Fibroblast of skin of abdomen (primary cell): Measurements from ENCODE around the gene ADGRG3.

ENCODE experiments used
- DNase-seq: peaks from one replicate; pipeline ENCODE4 v3.0.0-alpha.2; 2013

The ADGRG3 gene

GRCh38 chr16:57646388-57647039 lies 21.6 kb upstream of the ADGRG3 start:
- no peak for DNase-seq

GRCh38 chr16:57647136-57647875 lies 20.8 kb upstream of the ADGRG3 start:
- no peak for DNase-seq

GRCh38 chr16:57648125-57648524 lies 20.0 kb upstream of the ADGRG3 start:
- DNase-seq = no peak

GRCh38 chr16:57648581-57649442 lies 19.3 kb upstream of the ADGRG3 start:
- DNase-seq = peak; percentile 63

GRCh38 chr16:57649443-57649751 lies 18.7 kb upstream of the ADGRG3 start:
- DNase-seq = no peak

- no peak for DNase-seq
These were observed 18.3 kb upstream of the ADGRG3 start for GRCh38 chr16:57649846-57650245.

- no peak for DNase-seq
These were observed 16.5 kb upstream of the ADGRG3 start for GRCh38 chr16:57651344-57652333.

- no peak for DNase-seq
These were observed 15.2 kb upstream of the ADGRG3 start for GRCh38 chr16:57652695-57653471.

GRCh38 chr16:57653936-57654335 lies 14.2 kb upstream of the ADGRG3 start:
- DNase-seq = no peak

GRCh38 chr16:57656342-57656955 lies 11.7 kb upstream of the ADGRG3 start:
- DNase-seq = no peak

- DNase-seq = no peak
These were observed 10.9 kb upstream of the ADGRG3 start for GRCh38 chr16:57657228-57657627.

GRCh38 chr16:57658130-57658877 lies 9.8 kb upstream of the ADGRG3 start:
- no peak for DNase-seq

- DNase-seq = no peak
These were observed 9.0 kb upstream of the ADGRG3 start for GRCh38 chr16:57658878-57659674.

- DNase-seq = no peak
These were observed 7.2 kb upstream of the ADGRG3 start for GRCh38 chr16:57660715-57661463.

- no peak for DNase-seq
These were observed 6.6 kb upstream of the ADGRG3 start for GRCh38 chr16:57661510-57661909.

- DNase-seq = no peak
These were observed 5.9 kb upstream of the ADGRG3 start for GRCh38 chr16:57661936-57662906.

GRCh38 chr16:57663436-57663835 lies 4.7 kb upstream of the ADGRG3 start:
- no peak for DNase-seq
